CD8-positive, alpha-beta memory T cell (primary cell): ENCODE data around the gene C6orf62. TPM values are rescaled to one million over a fixed set of nuclear protein-coding genes. Genes with fewer than 3 reads are reported as not detected.
A peak's percentile ranks its signal among the peaks of the same experiment; 100 is the strongest.
"Not testable (repeated sequence)": the region's sequence is repeated elsewhere in the genome, so short reads cannot be mapped to it uniquely, and the experiment has no call there.

Source experiments
- CTCF ChIA-PET: fragments of 350-600 bp; sonication (Branson Sonifier 250); formaldehyde crosslinking; loops from one replicate; lab custom pipeline; 2021; ENCODE audit warnings: antibody characterized with exemption; lab: Charles Lee
- POLR2A ChIA-PET: fragments of 350-600 bp; sonication (Branson Sonifier 250); formaldehyde crosslinking; loops from one replicate; lab custom pipeline; 2021; ENCODE audit warnings: antibody characterized with exemption; lab: Charles Lee
- DNase-seq, 5 donors: peaks; one replicate each; pipeline versions ENCODE4 v3.0.0 to v3.0.0-alpha.2; 2020 to 2022; ENCODE audit warnings: mixed read lengths in 1 of 5
- H3K27ac ChIP-seq: one replicate; pipeline ENCODE4 v1.7.0; 2013; ENCODE audit warnings: low read depth, mild to moderate bottlenecking, low read length, moderate library complexity
- H3K27me3 ChIP-seq: 2 replicates; pipeline ENCODE4 v1.7.0; 2013; ENCODE audit warnings: low read length, mild to moderate bottlenecking; ENCODE audit not compliant: insufficient read depth, poor library complexity, severe bottlenecking
- H3K36me3 ChIP-seq: 2 replicates; pipeline ENCODE4 v1.7.0; 2013; ENCODE audit warnings: mild to moderate bottlenecking, low read length, moderate library complexity; ENCODE audit not compliant: insufficient read depth
- H3K4me1 ChIP-seq: 2 replicates; pipeline ENCODE4 v1.7.0; 2013; ENCODE audit warnings: mild to moderate bottlenecking, low read length, moderate library complexity; ENCODE audit not compliant: insufficient read depth
- H3K4me3 ChIP-seq: 2 replicates; pipeline ENCODE4 v1.7.0; 2013; ENCODE audit warnings: mild to moderate bottlenecking, low read length
- H3K9me3 ChIP-seq: 2 replicates; pipeline ENCODE4 v1.7.0; 2013; ENCODE audit warnings: mild to moderate bottlenecking, low read length
- H3K27ac Mint-ChIP-seq, 8 donors: one replicate each; pipeline ENCODE4 v1.8.0; 2020 to 2021; ENCODE audit warnings: mixed read lengths in 8 of 8, mild to moderate bottlenecking in 6 of 8, inconsistent platforms in 3 of 8, moderate library complexity in 3 of 8
- H3K27me3 Mint-ChIP-seq, 2 donors: one replicate each; pipeline ENCODE4 v1.8.0; 2020 to 2021; ENCODE audit warnings: mixed read lengths in 2 of 2, mild to moderate bottlenecking in 1 of 2, moderate library complexity in 1 of 2
- H3K36me3 Mint-ChIP-seq, 3 donors: one replicate each; pipeline ENCODE4 v1.8.0; 2020 to 2021; ENCODE audit warnings: mixed read lengths in 3 of 3, inconsistent platforms in 1 of 3, mild to moderate bottlenecking in 1 of 3
- H3K4me1 Mint-ChIP-seq, 3 donors: one replicate each; pipeline ENCODE4 v1.8.0; 2020 to 2021; ENCODE audit warnings: mixed read lengths in 3 of 3, inconsistent platforms in 1 of 3, mild to moderate bottlenecking in 1 of 3
- H3K4me3 Mint-ChIP-seq, 7 donors: one replicate each; pipeline ENCODE4 v1.8.0; 2020 to 2021; ENCODE audit warnings: mixed read lengths in 7 of 7, mild to moderate bottlenecking in 6 of 7, moderate library complexity in 4 of 7, inconsistent platforms in 2 of 7
- H3K9me3 Mint-ChIP-seq, 5 donors: one replicate each; pipeline ENCODE4 v1.8.0; 2020 to 2022; ENCODE audit warnings: mixed read lengths in 5 of 5, mild to moderate bottlenecking in 3 of 5, moderate library complexity in 2 of 5, inconsistent platforms in 1 of 5
- polyA plus RNA-seq: library from polyadenylated mRNA; unstranded; fragments of 300-500 nt; fragmentation: Illumina TruSeq; gene quantifications from one replicate; pipeline ENCODE4 v1.2.3, GENCODE V29; 2021
- total RNA-seq, 2 experiments: library from RNA; stranded (reverse); gene quantifications; one replicate each; pipeline ENCODE4 v1.2.3, GENCODE V29; 2021

The C6orf62 gene
- total RNA-seq: 10 to 100 TPM; 95.1 to 95.6 TPM
- 120 TPM for polyA plus RNA-seq

DNA sequence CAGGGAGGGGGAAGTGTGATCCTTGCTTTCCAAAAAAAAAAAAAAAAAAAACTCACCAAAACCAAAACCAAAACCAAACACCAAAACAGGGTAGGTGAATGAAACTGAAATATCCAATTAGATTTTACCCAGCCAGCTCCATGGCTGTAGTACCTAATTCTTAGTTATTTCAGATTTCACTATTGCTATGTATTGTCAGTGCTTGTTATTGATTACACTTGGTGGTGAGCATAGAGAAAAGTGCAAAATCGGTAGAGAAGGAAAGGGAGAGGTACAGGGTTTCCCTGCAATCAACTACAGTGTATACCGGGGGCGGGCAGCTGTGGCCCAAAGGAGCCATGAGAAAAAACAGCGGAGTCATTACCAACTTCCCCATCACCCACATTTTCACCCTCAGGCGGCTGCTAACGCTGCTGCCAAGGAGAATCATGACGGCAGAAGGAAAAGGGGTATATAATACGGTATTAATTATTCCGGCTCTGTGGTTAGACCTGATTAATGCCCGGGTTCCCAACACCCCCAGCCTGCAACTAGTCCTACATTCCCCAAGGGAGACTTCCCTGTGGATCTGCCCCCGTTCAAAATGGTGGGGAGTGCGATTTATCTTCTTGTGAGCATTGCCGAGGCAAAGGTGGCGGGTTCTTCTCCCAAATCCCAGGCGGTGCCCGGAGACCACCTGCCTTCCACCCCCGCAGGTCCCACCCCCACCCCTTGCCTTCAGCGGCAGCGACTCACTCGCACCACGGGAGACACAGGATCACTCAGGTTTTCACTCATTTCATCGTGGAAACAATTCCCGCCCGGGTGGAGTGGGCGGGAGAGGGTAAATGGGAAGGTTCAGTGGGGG lies at the start of gene C6orf62:
Gene C6orf62 (minus strand): TSS at position 30 of the 847 bp plus-strand sequence. CDS start 486 bp downstream, outside the sequence.
- H3K27me3 Mint-ChIP-seq: peaks cover 0 to 5% of the 10 kb centered on the region in 2 donors
- peak within 1 kb of the TSS; percentile 89 for H3K4me3 ChIP-seq
- ChIA-PET POLR2A (interaction anchor here (0.5 to 3.3 kb wide), 11 partner anchors 11 to 1856 kb away, joined by 3 to 22 read pairs (median 3); partner anchors contain the start of genes ACOT13, GMNN and TDP2), CTCF (interaction anchor here (0.7 to 1.1 kb wide), 2 partner anchors 138 to 302 kb away, joined by 3 read pairs; no protein-coding TSS in a partner anchor)
- peaks cover 52% of the 10 kb centered on the region for H3K4me1 ChIP-seq
- H3K27ac ChIP-seq: peak within 1 kb of the TSS; percentile 100
- peaks cover 20 to 64% (median 24%) of the 10 kb centered on the region in 3 donors for H3K36me3 Mint-ChIP-seq
- no peaks in the 10 kb centered on the region for H3K9me3 Mint-ChIP-seq
- peak within 1 kb of the TSS; percentile 94 to 100 (median 98) for H3K27ac Mint-ChIP-seq
- H3K4me3 Mint-ChIP-seq: peak within 1 kb of the TSS; percentile 89 to 100 (median 96)
- no peaks in the 10 kb centered on the region for H3K9me3 ChIP-seq
- DNase-seq: peak; percentile 34 to 60 (median 55)
- H3K4me1 Mint-ChIP-seq: peaks cover 57 to 66% (median 64%) of the 10 kb centered on the region in 3 donors
- H3K36me3 ChIP-seq: peaks cover 20% of the 10 kb centered on the region
- H3K27me3 ChIP-seq: no peaks in the 10 kb centered on the region

DNA sequence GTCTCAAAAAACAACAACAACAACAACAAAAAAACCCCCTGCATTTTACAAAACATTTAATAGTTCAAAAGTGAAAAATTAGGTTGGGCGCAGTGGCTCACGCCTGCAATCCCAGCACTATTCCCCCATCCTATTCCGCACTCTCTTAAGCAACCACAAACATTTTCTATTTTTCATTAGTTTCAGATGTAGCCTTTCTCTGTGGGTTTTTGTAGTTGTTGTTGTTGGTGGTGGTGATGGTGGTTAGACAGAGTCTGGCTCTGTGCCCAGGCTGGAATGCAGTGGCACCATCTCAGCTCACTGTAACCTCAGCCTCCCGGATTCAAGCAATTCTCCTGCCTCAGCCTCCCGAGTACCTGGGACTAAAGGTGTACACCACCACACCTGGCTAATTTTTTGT lies 49.4 kb upstream of the C6orf62 start:
- Histone ChIP-seq H3K4me1 (no peaks in the 10 kb centered on the region), H3K36me3 (no peaks in the 10 kb centered on the region), H3K9me3 (no peaks in the 10 kb centered on the region), H3K4me3 (no peak overlapping the region), H3K27ac (no peak overlapping the region), H3K27me3 (no peaks in the 10 kb centered on the region)
- no peak overlapping the region for H3K27ac Mint-ChIP-seq
- H3K4me3 Mint-ChIP-seq: no peak overlapping the region
- ChIA-PET POLR2A (no interaction called here), CTCF (interaction anchor here (1.3 to 2.6 kb wide), 2 partner anchors 182 to 184 kb away, joined by 3 to 12 read pairs; no protein-coding TSS in a partner anchor)
- H3K4me1 Mint-ChIP-seq: peaks cover 0 to 2% (median 0%) of the 10 kb centered on the region in 3 donors
- no peaks in the 10 kb centered on the region for H3K36me3 Mint-ChIP-seq
- H3K9me3 Mint-ChIP-seq: no peaks in the 10 kb centered on the region
- no peaks in the 10 kb centered on the region for H3K27me3 Mint-ChIP-seq
- no peak for DNase-seq

DNA sequence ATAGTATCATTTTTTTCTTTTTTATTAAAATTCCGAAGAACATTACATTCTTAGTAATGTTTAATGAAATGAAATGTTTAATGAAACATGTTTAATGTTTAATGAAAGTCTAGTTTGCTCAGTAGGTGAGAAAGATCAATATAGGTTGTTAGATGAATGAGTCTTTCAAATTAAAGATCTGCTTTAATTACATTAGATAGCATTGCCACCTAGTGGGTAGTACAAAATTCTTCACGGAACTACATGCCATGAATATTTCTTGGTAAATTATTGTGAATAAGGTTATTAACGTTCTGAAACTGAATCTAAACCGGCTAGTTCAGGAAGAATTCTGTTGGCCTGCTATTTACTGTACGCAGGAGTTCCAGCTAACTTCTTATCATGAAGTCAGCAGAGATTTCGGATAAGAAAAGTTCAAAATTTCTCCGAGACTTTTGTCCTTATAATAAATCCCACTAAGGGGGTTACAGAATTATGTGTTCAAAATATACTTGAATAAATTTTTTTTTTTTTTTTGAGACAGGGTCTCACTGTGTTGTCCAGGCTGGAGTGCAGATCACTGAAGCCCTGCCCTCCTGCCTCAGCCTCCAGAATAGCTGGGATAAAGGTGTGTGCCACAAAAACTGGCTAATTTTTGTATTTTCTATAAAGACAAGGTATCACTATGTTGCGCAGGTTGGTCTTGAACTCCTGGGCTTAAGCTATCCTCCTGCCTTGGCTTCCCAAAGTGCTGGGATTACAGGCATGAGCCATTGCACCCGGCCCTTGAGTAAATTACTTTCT lies 47.9 kb upstream of the C6orf62 start:
- Mint-ChIP-seq H3K36me3 (no peaks in the 10 kb centered on the region), H3K27ac (no peak overlapping the region), H3K4me1 (peaks cover 0 to 2% (median 0%) of the 10 kb centered on the region in 3 donors), H3K4me3 (no peak overlapping the region), H3K9me3 (no peaks in the 10 kb centered on the region), H3K27me3 (no peaks in the 10 kb centered on the region)
- POLR2A ChIA-PET: no interaction called here
- H3K36me3 ChIP-seq: no peaks in the 10 kb centered on the region
- no peak overlapping the region for H3K4me3 ChIP-seq
- no peaks in the 10 kb centered on the region for H3K9me3 ChIP-seq
- DNase-seq: peak in 2 of 5 donors; percentile 23 to 40
- CTCF ChIA-PET: interaction anchor here (1.2 to 3.7 kb wide), 8 partner anchors 14 to 336 kb away, joined by 3 to 13 read pairs (median 4); no protein-coding TSS in a partner anchor
- H3K27me3 ChIP-seq: no peaks in the 10 kb centered on the region
- no peaks in the 10 kb centered on the region for H3K4me1 ChIP-seq
- H3K27ac ChIP-seq: no peak overlapping the region

DNA sequence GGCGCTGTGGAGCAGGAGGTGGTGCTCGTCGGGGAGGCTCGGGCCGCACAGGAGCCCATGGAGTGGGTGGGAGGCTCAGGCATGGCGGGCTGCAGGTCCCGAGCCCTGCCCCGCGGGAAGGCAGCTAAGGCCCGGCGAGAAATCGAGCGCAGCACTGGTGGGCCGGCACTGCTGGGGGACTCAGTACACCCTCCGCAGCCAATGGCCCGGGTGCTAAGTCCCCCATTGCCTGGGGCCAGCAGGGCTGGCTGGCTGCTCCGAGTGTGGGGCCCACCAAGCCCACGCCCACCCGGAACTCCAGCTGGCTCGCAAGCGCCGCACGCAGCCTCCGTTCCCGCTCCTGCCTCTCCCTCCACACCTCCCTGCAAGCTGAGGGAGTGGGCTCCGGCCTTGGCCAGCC lies 47.0 kb upstream of the C6orf62 start:
- DNase-seq, H3K27me3 ChIP-seq, H3K27ac Mint-ChIP-seq, H3K27ac ChIP-seq, H3K9me3 ChIP-seq, H3K36me3 ChIP-seq, H3K9me3 Mint-ChIP-seq, POLR2A ChIA-PET, H3K36me3 Mint-ChIP-seq, H3K4me3 ChIP-seq, H3K27me3 Mint-ChIP-seq, H3K4me1 Mint-ChIP-seq, H3K4me3 Mint-ChIP-seq, H3K4me1 ChIP-seq: not testable (repeated sequence)
- CTCF ChIA-PET: interaction anchor here (1.3 to 3.7 kb wide), 6 partner anchors 15 to 335 kb away, joined by 4 to 13 read pairs (median 4); no protein-coding TSS in a partner anchor

DNA sequence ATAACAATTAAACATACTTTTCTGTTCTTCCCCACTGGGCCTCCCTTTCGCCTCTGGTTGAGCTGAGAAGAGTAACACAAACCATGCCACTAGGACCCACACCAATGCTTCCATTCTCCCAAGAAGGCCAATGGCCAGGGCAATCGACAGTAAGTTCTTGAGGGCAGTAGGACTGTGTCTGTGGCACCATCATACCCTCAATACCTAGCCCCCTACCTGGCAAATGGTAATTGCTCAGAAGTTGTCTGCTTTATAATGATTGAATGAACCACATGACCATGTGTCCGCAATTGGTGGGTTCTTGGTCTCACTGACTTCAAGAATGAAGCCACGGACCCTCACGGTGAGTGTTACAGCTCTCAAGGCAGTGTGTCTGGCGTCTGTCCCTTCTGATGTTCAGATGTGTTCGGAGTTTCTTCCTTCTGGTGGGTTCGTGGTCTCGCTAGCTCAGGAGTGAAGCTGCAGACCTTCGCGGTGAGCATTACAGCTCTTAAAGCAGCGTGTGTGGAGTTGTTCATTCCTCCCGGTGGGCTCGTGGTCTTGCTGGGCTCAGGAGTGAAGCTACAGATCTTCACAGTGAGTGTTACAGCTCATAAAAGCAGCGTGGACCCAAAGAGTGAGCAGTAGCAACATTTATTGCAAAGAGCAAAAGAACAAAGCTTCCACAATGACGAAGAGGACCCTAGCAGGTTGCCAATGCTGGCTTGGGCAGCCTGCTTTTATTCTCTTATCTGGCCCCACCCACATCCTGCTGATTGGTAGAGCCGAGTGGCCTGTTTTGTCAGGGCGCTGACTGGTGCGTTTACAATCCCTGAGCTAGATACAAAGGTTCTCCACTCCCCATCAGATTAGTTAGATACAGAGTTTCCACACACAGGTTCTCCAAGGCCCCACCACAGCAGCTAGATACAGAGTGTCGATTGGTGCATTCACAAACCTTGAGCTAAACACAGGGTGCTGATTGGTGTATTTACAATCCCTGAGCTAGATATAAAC lies 46.2 kb upstream of the C6orf62 start:
- H3K27ac Mint-ChIP-seq: peak overlapping the region in 1 of 8 donors; percentile 57
- H3K27me3 ChIP-seq, H3K4me3 Mint-ChIP-seq, H3K27ac ChIP-seq, H3K4me1 Mint-ChIP-seq, H3K36me3 ChIP-seq, POLR2A ChIA-PET, H3K36me3 Mint-ChIP-seq, H3K4me3 ChIP-seq, H3K9me3 Mint-ChIP-seq, H3K27me3 Mint-ChIP-seq, H3K9me3 ChIP-seq, DNase-seq, H3K4me1 ChIP-seq: not testable (repeated sequence)
- CTCF ChIA-PET: interaction anchor here (1.0 to 3.7 kb wide), 4 partner anchors 24 to 335 kb away, joined by 3 to 13 read pairs (median 4); no protein-coding TSS in a partner anchor

DNA sequence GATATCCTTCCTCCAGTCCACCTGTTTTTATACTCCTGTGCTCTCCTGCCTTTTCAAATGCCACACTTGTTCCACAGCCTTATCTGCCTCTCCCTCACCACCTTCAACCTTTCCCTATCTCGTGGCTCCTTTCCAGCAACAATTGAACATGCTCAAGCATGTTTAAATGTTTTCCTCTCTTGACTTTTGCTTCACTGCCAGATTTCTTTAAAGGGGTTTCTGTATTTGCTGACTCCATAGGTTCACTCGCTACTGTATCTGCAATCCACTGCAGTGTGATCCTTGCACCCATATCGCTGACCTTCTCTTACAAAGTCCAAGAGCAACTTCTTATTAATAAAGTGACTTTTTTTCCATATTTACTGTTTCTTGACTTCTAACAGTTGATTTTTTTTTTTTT lies 44.6 kb upstream of the C6orf62 start:
- Mint-ChIP-seq H3K4me1 (peaks cover 0 to 2% (median 0%) of the 10 kb centered on the region in 3 donors), H3K27me3 (no peaks in the 10 kb centered on the region), H3K36me3 (no peaks in the 10 kb centered on the region), H3K4me3 (no peak overlapping the region), H3K9me3 (no peaks in the 10 kb centered on the region), H3K27ac (peak overlapping the region in 1 of 8 donors; percentile 1)
- no peak for DNase-seq
- Histone ChIP-seq H3K9me3 (no peaks in the 10 kb centered on the region), H3K36me3 (no peaks in the 10 kb centered on the region), H3K4me3 (no peak overlapping the region), H3K27ac (no peak overlapping the region), H3K27me3 (no peaks in the 10 kb centered on the region), H3K4me1 (no peaks in the 10 kb centered on the region)
- ChIA-PET CTCF (no interaction called here), POLR2A (no interaction called here)

DNA sequence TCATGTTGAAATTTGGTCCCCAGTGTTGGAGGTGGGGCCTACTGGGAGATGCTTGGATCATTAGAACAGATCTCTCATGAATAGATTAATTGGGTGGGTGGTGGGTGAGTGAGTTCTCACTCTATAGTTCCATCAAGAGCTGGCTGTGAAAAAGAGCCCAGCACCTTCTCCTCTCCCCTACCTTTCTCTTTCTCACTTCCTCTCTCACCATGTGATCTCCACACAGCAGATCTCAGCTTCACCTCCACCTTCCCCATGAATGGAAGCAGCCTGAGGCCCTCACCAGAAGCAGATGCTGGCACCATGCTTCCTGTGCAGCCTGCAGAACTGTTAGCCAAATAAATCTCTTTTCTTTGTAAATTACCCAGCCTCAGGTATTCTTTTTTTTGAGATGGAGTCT lies 42.9 kb upstream of the C6orf62 start:
- Histone ChIP-seq H3K27me3 (no peaks in the 10 kb centered on the region), H3K4me1 (no peaks in the 10 kb centered on the region), H3K9me3 (no peaks in the 10 kb centered on the region), H3K4me3 (no peak overlapping the region), H3K36me3 (no peaks in the 10 kb centered on the region), H3K27ac (no peak overlapping the region)
- no peak for DNase-seq
- Mint-ChIP-seq H3K27ac (no peak overlapping the region), H3K9me3 (no peaks in the 10 kb centered on the region), H3K27me3 (no peaks in the 10 kb centered on the region), H3K4me3 (no peak overlapping the region), H3K36me3 (no peaks in the 10 kb centered on the region), H3K4me1 (peaks cover 0 to 2% (median 0%) of the 10 kb centered on the region in 3 donors)
- ChIA-PET POLR2A (no interaction called here), CTCF (no interaction called here)
